NCI-H748 treated with DMSO at 0.1 percent for 48 hours (cell line): ENCODE measurements around the gene FIBCD1.

Experiments
- DNase-seq: peaks from one replicate; lab custom pipeline; 2025; lab: John Stamatoyannopoulos, UW

The FIBCD1 gene, protein sequence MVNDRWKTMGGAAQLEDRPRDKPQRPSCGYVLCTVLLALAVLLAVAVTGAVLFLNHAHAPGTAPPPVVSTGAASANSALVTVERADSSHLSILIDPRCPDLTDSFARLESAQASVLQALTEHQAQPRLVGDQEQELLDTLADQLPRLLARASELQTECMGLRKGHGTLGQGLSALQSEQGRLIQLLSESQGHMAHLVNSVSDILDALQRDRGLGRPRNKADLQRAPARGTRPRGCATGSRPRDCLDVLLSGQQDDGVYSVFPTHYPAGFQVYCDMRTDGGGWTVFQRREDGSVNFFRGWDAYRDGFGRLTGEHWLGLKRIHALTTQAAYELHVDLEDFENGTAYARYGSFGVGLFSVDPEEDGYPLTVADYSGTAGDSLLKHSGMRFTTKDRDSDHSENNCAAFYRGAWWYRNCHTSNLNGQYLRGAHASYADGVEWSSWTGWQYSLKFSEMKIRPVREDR

GRCh38 chr9:130938652-130939404, at the start of gene FIBCD1:
Gene FIBCD1, minus strand, starts transcription at chr9:130939247. Its CDS starts 640 bp downstream, at chr9:130938607.
- DNase-seq: no peak

GRCh38 chr9:130988400-130988747, 49.3 kb upstream of the FIBCD1 start:
- no peak for DNase-seq

- DNase-seq: no peak
Observed at GRCh38 chr9:130987738-130988399, 48.8 kb upstream of the FIBCD1 start.

DNA sequence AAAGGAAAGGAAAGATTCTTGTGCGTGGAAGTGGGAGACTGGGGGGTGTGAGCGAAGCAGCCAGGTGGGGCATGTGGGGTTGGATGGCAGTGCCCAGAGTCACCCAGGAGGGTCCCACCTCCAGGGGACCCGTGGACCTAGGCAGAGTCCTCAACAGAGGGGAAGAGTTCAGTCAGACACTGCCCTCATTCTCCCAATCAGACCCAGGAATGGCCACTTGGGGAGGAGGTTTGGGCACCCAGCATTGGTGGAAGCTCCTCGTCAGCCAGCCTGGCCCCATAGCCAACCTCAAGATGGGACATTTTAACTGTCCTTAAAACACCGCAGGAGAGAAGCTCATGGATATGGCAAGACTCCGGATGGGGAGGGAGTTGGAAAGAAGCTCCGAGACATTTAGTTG, 48.0 kb upstream of the FIBCD1 start:
- DNase-seq: no peak

- no peak for DNase-seq
Observed at GRCh38 chr9:130986356-130986965, 47.4 kb upstream of the FIBCD1 start.

DNA sequence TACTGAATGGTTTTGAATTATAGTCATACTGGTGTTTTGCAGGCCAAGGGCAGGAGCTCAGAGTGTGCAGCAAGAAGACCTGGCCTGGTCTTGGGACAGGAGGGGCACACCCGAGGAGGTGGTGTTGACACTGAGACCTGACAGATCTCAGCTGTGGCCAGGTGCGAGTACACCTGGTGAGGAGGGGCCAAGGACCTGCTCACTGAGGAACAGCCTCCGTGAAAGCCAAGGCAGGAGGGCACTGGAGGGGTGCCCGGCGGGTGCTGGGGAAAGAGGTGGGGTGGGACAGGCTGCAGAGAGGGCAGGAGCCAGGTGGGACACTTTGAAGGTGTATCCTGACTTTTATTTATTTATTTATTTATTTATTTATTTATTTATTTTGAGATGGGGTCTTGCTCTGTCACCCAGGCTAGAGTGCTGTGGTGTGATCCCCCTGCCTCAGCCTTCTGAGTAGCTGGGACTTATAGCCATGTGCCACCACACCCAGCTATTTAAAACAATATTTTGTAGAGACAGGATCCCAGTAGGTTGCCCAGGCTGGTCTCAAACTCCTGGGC, 46.6 kb upstream of the FIBCD1 start:
- DNase-seq: no peak

DNA sequence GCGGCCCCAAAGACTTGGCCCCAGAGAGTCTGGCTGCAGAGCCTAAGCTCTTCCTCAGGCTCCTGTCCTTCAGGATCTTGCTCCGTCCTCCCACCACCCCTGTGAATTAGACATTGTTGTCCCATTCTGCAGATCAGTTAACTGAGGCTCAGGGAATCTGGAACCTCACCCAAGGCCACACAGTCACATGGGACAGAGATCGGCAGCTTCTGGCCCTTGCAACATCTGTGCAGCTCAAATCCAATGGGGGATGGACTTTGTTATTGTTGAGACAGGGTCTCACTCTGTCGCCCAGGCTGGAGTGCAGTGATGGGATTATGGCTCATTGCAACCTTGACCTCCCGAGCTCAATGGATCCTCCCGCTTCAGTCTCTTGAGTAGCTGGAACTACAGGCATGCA, 46.0 kb upstream of the FIBCD1 start:
- no peak for DNase-seq

GRCh38 chr9:130984521-130984920, 45.5 kb upstream of the FIBCD1 start:
- DNase-seq: no peak

GRCh38 chr9:130983970-130984369, 44.9 kb upstream of the FIBCD1 start:
- no peak for DNase-seq

GRCh38 chr9:130983359-130983670, 44.3 kb upstream of the FIBCD1 start:
- DNase-seq: no peak

DNA sequence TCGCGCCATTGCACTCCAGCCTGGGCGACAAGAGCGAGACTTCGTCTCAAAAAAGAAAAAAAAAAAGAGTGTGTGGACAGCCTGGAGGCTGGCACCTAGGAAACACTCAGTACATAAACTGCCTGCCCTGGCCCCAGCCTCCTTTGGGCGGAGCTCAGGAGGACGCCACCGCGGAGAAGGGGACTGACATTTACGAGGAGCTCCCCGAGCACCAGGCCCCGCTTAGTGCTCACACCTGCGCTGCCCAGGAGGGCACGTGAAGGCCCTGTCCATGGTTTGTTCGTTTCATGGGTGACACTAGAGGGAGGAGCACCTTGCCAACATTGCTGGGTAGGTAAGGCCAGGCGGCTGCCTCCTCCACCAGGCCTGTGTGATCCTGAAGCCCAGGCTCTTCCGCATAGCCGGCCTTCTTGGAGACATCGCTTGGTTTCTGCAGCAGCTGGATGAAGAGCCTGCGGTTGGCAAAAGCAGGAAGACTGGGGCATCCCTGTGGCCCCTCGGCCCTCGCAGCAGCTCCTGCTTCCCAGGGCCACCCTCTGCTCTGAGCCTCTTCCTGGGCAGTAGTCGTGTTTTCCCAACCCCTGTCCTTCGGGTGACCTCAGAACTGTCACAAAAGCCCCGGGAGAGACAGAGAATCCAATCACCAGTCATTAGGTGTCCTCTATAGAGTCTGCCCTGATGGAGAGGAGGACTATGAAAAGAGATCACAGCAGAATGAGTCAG, 43.8 kb upstream of the FIBCD1 start:
- no peak for DNase-seq

DNA sequence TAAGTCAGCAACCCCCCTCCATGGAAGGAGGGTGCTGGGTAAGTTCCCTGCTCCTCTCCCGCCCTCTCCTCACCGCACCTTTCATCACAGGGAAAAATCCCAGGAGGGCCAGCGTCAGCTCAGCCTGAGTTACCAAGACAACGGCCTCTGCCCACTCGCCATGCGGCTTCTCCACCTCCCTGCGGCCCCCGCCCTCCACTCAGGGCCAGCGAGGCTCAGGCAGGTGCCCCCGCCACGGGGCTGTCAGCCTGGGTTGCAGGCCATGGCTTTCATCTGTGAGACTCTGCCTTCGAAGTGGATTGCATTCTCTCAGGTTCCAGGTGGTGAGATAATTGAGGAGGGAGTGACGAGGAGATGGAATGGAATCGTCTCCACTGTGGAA, 42.7 kb upstream of the FIBCD1 start:
- no peak for DNase-seq

GRCh38 chr9:130981002-130981755, 42.1 kb upstream of the FIBCD1 start:
- no peak for DNase-seq

DNA sequence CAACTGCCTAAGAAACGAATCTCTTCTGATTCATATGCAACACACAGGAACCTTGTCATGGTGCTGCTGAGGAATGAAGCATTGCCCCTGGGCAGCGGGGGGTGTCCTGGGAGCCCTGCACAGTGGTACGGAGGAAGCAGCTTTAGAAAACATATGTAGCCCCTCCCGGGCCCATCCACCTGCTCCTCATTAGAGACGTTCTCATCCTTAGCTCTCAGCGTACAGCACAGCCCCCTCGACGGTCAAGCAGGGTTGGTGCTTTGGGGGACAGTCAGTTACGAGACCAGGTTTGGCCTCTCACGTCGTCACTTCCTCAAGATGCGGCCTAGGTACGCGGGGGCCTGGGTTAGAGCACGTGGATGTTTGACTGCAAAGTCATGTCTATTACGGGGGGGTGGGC, 41.5 kb upstream of the FIBCD1 start:
- DNase-seq: no peak

GRCh38 chr9:130979591-130980385, 40.7 kb upstream of the FIBCD1 start:
- DNase-seq: no peak

- no peak for DNase-seq
Observed at GRCh38 chr9:130977811-130978221, 38.8 kb upstream of the FIBCD1 start.

- DNase-seq: no peak
Observed at GRCh38 chr9:130975932-130976841, 37.1 kb upstream of the FIBCD1 start.

DNA sequence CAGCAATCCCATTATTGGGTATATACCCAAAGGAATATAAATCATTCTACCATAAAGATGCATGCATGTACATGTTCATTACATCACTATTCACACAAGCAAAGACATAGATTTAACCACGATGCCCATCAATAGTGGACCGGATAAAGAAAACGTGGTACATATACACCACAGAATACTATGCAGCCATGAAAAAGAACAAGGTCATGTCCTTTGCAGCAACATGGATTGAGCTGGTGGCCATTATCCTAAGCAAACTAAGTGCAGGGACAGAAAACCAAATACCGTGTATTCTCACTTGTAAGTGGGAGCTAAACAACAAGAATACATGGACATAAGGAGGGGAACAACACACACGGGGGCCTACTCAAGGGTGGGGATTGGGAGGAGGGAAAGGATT, 36.1 kb upstream of the FIBCD1 start:
- DNase-seq: no peak

DNA sequence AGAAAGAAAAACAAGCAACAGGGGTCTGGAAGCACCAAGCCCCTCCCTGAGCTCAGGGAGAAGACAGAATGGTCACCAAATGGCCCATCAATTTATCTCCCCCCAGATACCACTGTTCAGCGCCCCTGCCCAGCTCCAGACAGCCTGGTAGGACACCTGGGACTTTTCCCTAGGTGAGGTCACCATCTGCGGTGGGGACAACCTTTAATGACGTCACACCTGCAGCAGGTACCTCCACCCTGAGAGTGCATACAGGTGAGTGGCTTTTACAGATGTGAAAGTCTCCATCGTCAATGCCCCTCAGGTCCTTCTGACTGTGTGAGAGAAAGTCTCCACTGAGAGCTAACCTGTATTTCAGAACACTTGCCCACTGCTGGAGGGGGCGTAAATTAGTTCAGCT, 35.6 kb upstream of the FIBCD1 start:
- no peak for DNase-seq
